Subcutaneous abdominal adipose tissue (tissue), 5 donors: ENCODE data around the gene NOC2L.
"Not testable (repeated sequence)": the region's sequence is repeated elsewhere in the genome, so short reads cannot be mapped to it uniquely, and the experiment has no call there.

Experiments
- H3K27ac ChIP-seq: one replicate; pipeline ENCODE4 v1.7.0; 2013; ENCODE audit warnings: low read depth, mild to moderate bottlenecking, inconsistent platforms, low read length, moderate library complexity
- H3K27me3 ChIP-seq, 5 donors: one replicate each; pipeline ENCODE4 v1.7.0; 2013; ENCODE audit warnings: low read length in 5 of 5, inconsistent platforms in 1 of 5; ENCODE audit not compliant: control insufficient read depth in 5 of 5, insufficient read depth in 4 of 5
- H3K36me3 ChIP-seq, 5 donors: one replicate each; pipeline ENCODE4 v1.7.0; 2013; ENCODE audit warnings: low read length in 5 of 5; ENCODE audit not compliant: control insufficient read depth in 5 of 5, insufficient read depth in 5 of 5
- H3K4me1 ChIP-seq, 5 donors: one replicate each; pipeline ENCODE4 v1.7.0; 2013; ENCODE audit warnings: low read length in 5 of 5, mild to moderate bottlenecking in 3 of 5, moderate library complexity in 1 of 5; ENCODE audit not compliant: control insufficient read depth in 5 of 5, insufficient read depth in 5 of 5
- H3K4me3 ChIP-seq, 5 donors: one replicate each; pipeline ENCODE4 v1.7.0; 2013; ENCODE audit warnings: low read length in 5 of 5, low read depth in 1 of 5
- H3K9ac ChIP-seq, 5 donors: one replicate each; pipeline ENCODE4 v1.7.0; 2013; ENCODE audit warnings: low read length in 5 of 5, mild to moderate bottlenecking in 4 of 5, moderate library complexity in 3 of 5
- H3K9me3 ChIP-seq, 5 donors: one replicate each; pipeline ENCODE4 v1.7.0; 2013; ENCODE audit warnings: low read length in 5 of 5; ENCODE audit not compliant: control insufficient read depth in 5 of 5
- donor health status: healthy.
- donor health status: healthy.
- donor health status: healthy.
- donor health status: healthy.
- donor health status: healthy.

The NOC2L gene

GRCh38 chr1:981491-981954 is 22.5 kb upstream of the NOC2L start:
- peaks cover 0 to 5% (median 0%) of the 10 kb centered on the region in 5 donors for H3K4me1 ChIP-seq
- H3K9ac ChIP-seq, result no peak overlapping the region
- peaks cover 8 to 44% (median 35%) of the 10 kb centered on the region in 5 donors for H3K27me3 ChIP-seq
- no peak overlapping the region for H3K4me3 ChIP-seq
- no peak overlapping the region for H3K27ac ChIP-seq
- H3K36me3 ChIP-seq, result no peaks in the 10 kb centered on the region
- no peaks in the 10 kb centered on the region for H3K9me3 ChIP-seq

- no peak overlapping the region for H3K4me3 ChIP-seq
- no peaks in the 10 kb centered on the region for H3K9me3 ChIP-seq
- peaks cover 2 to 6% (median 5%) of the 10 kb centered on the region in 5 donors for H3K4me1 ChIP-seq
- H3K36me3 ChIP-seq, result no peaks in the 10 kb centered on the region
- H3K27ac ChIP-seq, result no peak overlapping the region
- H3K9ac ChIP-seq, result no peak overlapping the region
- peaks cover 13 to 50% (median 41%) of the 10 kb centered on the region in 5 donors for H3K27me3 ChIP-seq
Measured at GRCh38 chr1:980602-981395, 21.7 kb upstream of the NOC2L start.

GRCh38 chr1:980137-980571 is 21.1 kb upstream of the NOC2L start:
- Histone ChIP-seq H3K4me3 (no peak overlapping the region), H3K9ac (no peak overlapping the region), H3K27me3 (peaks cover 18 to 53% (median 46%) of the 10 kb centered on the region in 5 donors)

GRCh38 chr1:979744-980072 is 20.7 kb upstream of the NOC2L start:
- H3K36me3 ChIP-seq, result no peaks in the 10 kb centered on the region
- H3K27ac ChIP-seq, result no peak overlapping the region
- H3K4me1 ChIP-seq, result peaks cover 2 to 7% (median 5%) of the 10 kb centered on the region in 5 donors
- peaks cover 18 to 55% (median 48%) of the 10 kb centered on the region in 5 donors for H3K27me3 ChIP-seq
- H3K9me3 ChIP-seq, result no peaks in the 10 kb centered on the region
- no peak overlapping the region for H3K4me3 ChIP-seq
- no peak overlapping the region for H3K9ac ChIP-seq

More at GRCh38 chr1:980137-980571, 21.1 kb upstream of the NOC2L start:
- Histone ChIP-seq H3K36me3 (no peaks in the 10 kb centered on the region), H3K4me1 (peaks cover 2 to 7% (median 5%) of the 10 kb centered on the region in 5 donors), H3K27ac (no peak overlapping the region), H3K9me3 (no peaks in the 10 kb centered on the region)

- Histone ChIP-seq H3K27me3 (peaks cover 18 to 61% (median 54%) of the 10 kb centered on the region in 5 donors), H3K4me3 (no peak overlapping the region)
Measured at GRCh38 chr1:978835-979743, 20.0 kb upstream of the NOC2L start.

GRCh38 chr1:978069-978834 is 19.2 kb upstream of the NOC2L start:
- Histone ChIP-seq H3K9ac (peak overlapping the region in 1 of 5 donors; percentile 26), H3K27me3 (peaks cover 23 to 64% (median 56%) of the 10 kb centered on the region in 5 donors), H3K4me1 (peaks cover 2 to 7% (median 5%) of the 10 kb centered on the region in 5 donors), H3K36me3 (no peaks in the 10 kb centered on the region), H3K27ac (no peak overlapping the region), H3K9me3 (no peaks in the 10 kb centered on the region), H3K4me3 (no peak overlapping the region)

More at GRCh38 chr1:978835-979743, 20.0 kb upstream of the NOC2L start:
- Histone ChIP-seq H3K36me3 (no peaks in the 10 kb centered on the region), H3K9ac (no peak overlapping the region), H3K27ac (no peak overlapping the region), H3K4me1 (peaks cover 2 to 7% (median 5%) of the 10 kb centered on the region in 5 donors), H3K9me3 (no peaks in the 10 kb centered on the region)

GRCh38 chr1:976791-977190 is 17.7 kb upstream of the NOC2L start:
- H3K36me3 ChIP-seq, H3K4me3 ChIP-seq, H3K9ac ChIP-seq, H3K4me1 ChIP-seq, H3K9me3 ChIP-seq, H3K27ac ChIP-seq: not testable (repeated sequence)
- peaks cover 29 to 61% (median 53%) of the 10 kb centered on the region in 5 donors for H3K27me3 ChIP-seq

GRCh38 chr1:975896-976683 is 17.0 kb upstream of the NOC2L start:
- Histone ChIP-seq H3K27me3 (peaks cover 29 to 64% (median 54%) of the 10 kb centered on the region in 5 donors), H3K36me3 (no peaks in the 10 kb centered on the region), H3K9me3 (no peaks in the 10 kb centered on the region), H3K9ac (peak overlapping the region in 1 of 5 donors; percentile 11), H3K27ac (no peak overlapping the region), H3K4me3 (no peak overlapping the region), H3K4me1 (peaks cover 2 to 7% (median 3%) of the 10 kb centered on the region in 5 donors)

- H3K27me3 ChIP-seq, result peaks cover 32 to 69% (median 60%) of the 10 kb centered on the region in 5 donors
- H3K36me3 ChIP-seq, result no peaks in the 10 kb centered on the region
- H3K27ac ChIP-seq, result no peak overlapping the region
- H3K4me1 ChIP-seq, result peaks cover 2 to 7% (median 3%) of the 10 kb centered on the region in 5 donors
- H3K9me3 ChIP-seq, result no peaks in the 10 kb centered on the region
- no peak overlapping the region for H3K9ac ChIP-seq
- H3K4me3 ChIP-seq, result no peak overlapping the region
Measured at GRCh38 chr1:975365-975764, 16.3 kb upstream of the NOC2L start.
